Neutrophil (primary cell): ENCODE results near the gene TMEM131.
A peak's percentile ranks its signal among the peaks of the same experiment; 100 is the strongest.
"Not testable (repeated sequence)": the region's sequence is repeated elsewhere in the genome, so short reads cannot be mapped to it uniquely, and the experiment has no call there.

Experiments used
- H3K27ac ChIP-seq: fragments of 200-600 bp; sonication (generic); 2 replicates; pipeline ENCODE4 v1.5.1; 2016; ENCODE audit warnings: mild to moderate bottlenecking, moderate library complexity
- H3K27me3 ChIP-seq: fragments of 200-600 bp; sonication (generic); 2 replicates; pipeline ENCODE4 v1.6.0; 2016; ENCODE audit warnings: mild to moderate bottlenecking
- H3K36me3 ChIP-seq: fragments of 200-600 bp; sonication (generic); 2 replicates; pipeline ENCODE4 v1.5.1; 2017
- H3K4me1 ChIP-seq, 2 experiments: fragments of 200-600 bp in 1 of 2; sonication (generic) in 1 of 2; 1 replicate in 1 of 2; 2 replicates in 1 of 2; pipeline versions ENCODE4 v1.5.1 to v1.6.1; 2013 to 2016; ENCODE audit warnings: low read depth in 1 of 2, low read length in 1 of 2, mild to moderate bottlenecking in 1 of 2, moderate library complexity in 1 of 2; ENCODE audit not compliant: control insufficient read depth in 1 of 2, insufficient read depth in 1 of 2
- H3K4me3 ChIP-seq, 2 experiments: fragments of 200-600 bp in 1 of 2; sonication (generic) in 1 of 2; 1 replicate in 1 of 2; 2 replicates in 1 of 2; pipeline ENCODE4 v1.5.1; 2013 to 2016; ENCODE audit warnings: low read depth in 1 of 2, low read length in 1 of 2, mild to moderate bottlenecking in 1 of 2, moderate library complexity in 1 of 2
- H3K9me3 ChIP-seq: fragments of 200-600 bp; sonication (generic); 2 replicates; pipeline ENCODE4 v1.5.1; 2016
- TF ChIP-seq, protein P1 (sequence below): fragments of 200-600 bp; sonication (generic); IDR thresholded peaks from 2 replicates; pipeline ENCODE4 v1.5.1; 2016; ENCODE audit warnings: antibody characterized with exemption

The TMEM131 gene

GRCh38 chr2:97926946-97927345, 68.8 kb downstream of the TMEM131 start:
- peaks cover 36 to 40% of the 10 kb centered on the region in 2 experiments for H3K4me1 ChIP-seq
- TF ChIP-seq, protein P1, sequence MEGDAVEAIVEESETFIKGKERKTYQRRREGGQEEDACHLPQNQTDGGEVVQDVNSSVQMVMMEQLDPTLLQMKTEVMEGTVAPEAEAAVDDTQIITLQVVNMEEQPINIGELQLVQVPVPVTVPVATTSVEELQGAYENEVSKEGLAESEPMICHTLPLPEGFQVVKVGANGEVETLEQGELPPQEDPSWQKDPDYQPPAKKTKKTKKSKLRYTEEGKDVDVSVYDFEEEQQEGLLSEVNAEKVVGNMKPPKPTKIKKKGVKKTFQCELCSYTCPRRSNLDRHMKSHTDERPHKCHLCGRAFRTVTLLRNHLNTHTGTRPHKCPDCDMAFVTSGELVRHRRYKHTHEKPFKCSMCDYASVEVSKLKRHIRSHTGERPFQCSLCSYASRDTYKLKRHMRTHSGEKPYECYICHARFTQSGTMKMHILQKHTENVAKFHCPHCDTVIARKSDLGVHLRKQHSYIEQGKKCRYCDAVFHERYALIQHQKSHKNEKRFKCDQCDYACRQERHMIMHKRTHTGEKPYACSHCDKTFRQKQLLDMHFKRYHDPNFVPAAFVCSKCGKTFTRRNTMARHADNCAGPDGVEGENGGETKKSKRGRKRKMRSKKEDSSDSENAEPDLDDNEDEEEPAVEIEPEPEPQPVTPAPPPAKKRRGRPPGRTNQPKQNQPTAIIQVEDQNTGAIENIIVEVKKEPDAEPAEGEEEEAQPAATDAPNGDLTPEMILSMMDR: no peak
- no peak overlapping the region for H3K4me3 ChIP-seq
- H3K27ac ChIP-seq: peak overlapping the region; percentile 37
- H3K27me3 ChIP-seq: no peaks in the 10 kb centered on the region
- H3K36me3 ChIP-seq: peaks cover 12% of the 10 kb centered on the region
- H3K9me3 ChIP-seq: no peaks in the 10 kb centered on the region

- Histone ChIP-seq H3K4me1 (peaks cover 10 to 12% of the 10 kb centered on the region in 2 experiments), H3K27ac (no peak overlapping the region), H3K4me3 (no peak overlapping the region), H3K27me3 (no peaks in the 10 kb centered on the region), H3K36me3 (peaks cover 12% of the 10 kb centered on the region), H3K9me3 (no peaks in the 10 kb centered on the region)
- TF ChIP-seq, protein P1: no peak
Measured at GRCh38 chr2:97924194-97924593, 71.6 kb downstream of the TMEM131 start.

DNA sequence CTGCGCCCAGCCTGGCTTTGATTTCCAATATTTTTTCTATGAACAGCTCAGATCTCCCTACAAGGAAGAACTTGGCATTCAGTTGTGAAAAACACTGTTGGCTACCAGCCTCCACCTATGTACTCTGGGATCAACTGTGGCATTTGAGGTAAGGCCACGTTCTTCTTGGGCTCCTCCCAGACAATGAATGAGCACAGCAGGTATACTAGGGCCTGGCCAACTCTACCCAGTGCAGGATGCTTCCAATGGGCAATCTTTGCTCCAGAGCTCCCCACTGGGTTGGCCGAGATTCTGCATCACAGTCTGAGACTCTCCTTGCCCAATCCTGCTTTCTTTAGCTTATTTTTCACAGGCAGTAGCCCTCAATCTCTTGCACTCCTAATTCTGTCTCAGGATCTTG, 75.9 kb downstream of the TMEM131 start:
- H3K4me3 ChIP-seq: no peak overlapping the region
- H3K9me3 ChIP-seq: no peaks in the 10 kb centered on the region
- TF ChIP-seq, protein P1: no peak
- H3K4me1 ChIP-seq: no peaks in the 10 kb centered on the region
- no peaks in the 10 kb centered on the region for H3K27me3 ChIP-seq
- H3K36me3 ChIP-seq: peaks cover 7% of the 10 kb centered on the region
- H3K27ac ChIP-seq: no peak overlapping the region

DNA sequence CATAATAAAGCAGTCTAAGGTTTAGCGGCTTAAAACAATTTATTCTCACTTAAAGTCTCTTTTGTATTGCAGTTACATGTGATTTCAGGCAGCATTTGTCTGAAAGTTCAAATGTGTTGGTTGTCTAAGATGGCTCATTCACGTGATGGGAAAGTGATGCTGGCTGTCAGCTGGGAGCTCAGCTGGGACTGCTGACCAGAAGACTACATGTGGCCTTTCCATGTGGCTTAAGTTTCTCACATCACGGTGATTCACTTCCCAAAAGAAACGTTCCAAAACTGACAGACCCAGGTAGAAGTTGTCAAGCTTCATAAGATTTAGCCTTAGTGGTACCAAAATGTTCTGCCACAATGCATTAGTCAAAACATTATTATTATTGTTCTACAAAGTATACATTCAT, 76.9 kb downstream of the TMEM131 start:
- H3K27me3 ChIP-seq: no peaks in the 10 kb centered on the region
- H3K9me3 ChIP-seq: no peaks in the 10 kb centered on the region
- TF ChIP-seq, protein P1: no peak
- H3K4me3 ChIP-seq: no peak overlapping the region
- H3K27ac ChIP-seq: no peak overlapping the region
- no peaks in the 10 kb centered on the region for H3K36me3 ChIP-seq
- H3K4me1 ChIP-seq: no peaks in the 10 kb centered on the region

GRCh38 chr2:97917668-97918067, 78.1 kb downstream of the TMEM131 start:
- H3K9me3 ChIP-seq, H3K27me3 ChIP-seq, H3K36me3 ChIP-seq, H3K4me1 ChIP-seq, H3K27ac ChIP-seq, H3K4me3 ChIP-seq: not testable (repeated sequence)

DNA sequence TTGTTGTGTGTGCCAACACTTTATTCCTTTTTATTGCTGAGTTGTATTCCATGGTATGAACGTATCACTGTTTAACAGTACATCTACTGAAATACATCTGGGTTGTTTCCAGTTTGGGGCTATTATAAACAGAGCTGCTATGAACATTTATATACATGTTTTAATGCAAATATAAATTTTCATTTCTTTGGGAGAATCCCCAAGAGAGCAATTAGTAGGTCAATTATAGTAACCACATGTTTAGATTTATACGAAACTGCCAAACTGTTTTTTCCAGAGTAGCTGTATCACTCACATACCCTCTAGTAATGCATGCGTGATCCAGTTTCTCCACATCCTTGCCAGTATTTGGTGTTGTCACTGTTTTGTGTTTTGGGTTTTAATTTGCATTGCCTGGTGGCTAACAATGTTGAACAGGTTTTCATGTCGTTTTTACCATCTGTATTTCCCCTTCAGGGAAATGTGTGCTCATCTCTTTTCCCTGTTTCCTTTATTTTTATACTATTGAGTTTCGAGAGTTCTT, 81.0 kb downstream of the TMEM131 start:
- TF ChIP-seq, protein P1: no peak
- Histone ChIP-seq H3K4me1 (peaks cover 28% of the 10 kb centered on the region in 2 experiments), H3K36me3 (no peaks in the 10 kb centered on the region), H3K27ac (no peak overlapping the region), H3K4me3 (no peak overlapping the region), H3K9me3 (no peaks in the 10 kb centered on the region), H3K27me3 (no peaks in the 10 kb centered on the region)
